GM23338 (cell line): ENCODE measurements around the gene PACSIN3. TPM values are rescaled to one million over a fixed set of nuclear protein-coding genes. Genes with fewer than 3 reads are reported as not detected.

ENCODE experiments used
- ATAC-seq: fragments of 200-7000 bp; cut with Tn5 transposase; 3 replicates; pipeline ENCODE4 v1.9.1; 2020
- DNase-seq: peaks from one replicate; pipeline ENCODE4 v3.0.0-alpha.2; 2015; ENCODE audit warnings: low spot score
- H2AFZ ChIP-seq: fragments of 200-600 bp; sonication (generic); 2 replicates; pipeline ENCODE4 v1.8.0; 2016; ENCODE audit warnings: antibody characterized with exemption, mild to moderate bottlenecking, moderate library complexity
- H3F3A ChIP-seq: fragments of 200-600 bp; sonication (generic); replicated peaks from 2 replicates; pipeline ENCODE4 v1.8.0; 2017; ENCODE audit warnings: antibody characterized with exemption, mixed run types, low read depth
- H3K27ac ChIP-seq: fragments of 200-600 bp; sonication (generic); 2 replicates; pipeline ENCODE4 v1.6.1; 2016; ENCODE audit warnings: low read depth
- H3K27me3 ChIP-seq: fragments of 200-600 bp; sonication (generic); 2 replicates; pipeline ENCODE4 v1.8.0; 2016; ENCODE audit warnings: mild to moderate bottlenecking, mixed run types, moderate library complexity; ENCODE audit not compliant: insufficient read depth
- H3K36me3 ChIP-seq: fragments of 200-600 bp; sonication (generic); 2 replicates; pipeline ENCODE4 v1.8.0; 2016; ENCODE audit warnings: mild to moderate bottlenecking; ENCODE audit not compliant: insufficient read depth
- H3K4me1 ChIP-seq: fragments of 200-600 bp; sonication (generic); 2 replicates; pipeline ENCODE4 v1.8.0; 2016; ENCODE audit warnings: mild to moderate bottlenecking, moderate library complexity; ENCODE audit not compliant: insufficient read depth
- H3K4me2 ChIP-seq: fragments of 200-600 bp; sonication (generic); 2 replicates; pipeline ENCODE4 v1.7.1; 2017; ENCODE audit warnings: mixed run types
- H3K4me3 ChIP-seq: fragments of 200-600 bp; sonication (generic); 2 replicates; pipeline ENCODE4 v1.6.1; 2016; ENCODE audit warnings: mixed run types
- H3K79me2 ChIP-seq: fragments of 200-600 bp; sonication (generic); replicated peaks from 2 replicates; pipeline ENCODE4 v1.8.0; 2017; ENCODE audit warnings: mild to moderate bottlenecking; ENCODE audit not compliant: insufficient read depth
- H3K9me2 ChIP-seq: fragments of 200-600 bp; sonication (generic); 2 replicates; pipeline ENCODE4 v1.8.0; 2017; ENCODE audit not compliant: insufficient read depth
- H4K20me1 ChIP-seq: fragments of 200-600 bp; sonication (generic); replicated peaks from 2 replicates; pipeline ENCODE4 v1.8.0; 2017; ENCODE audit warnings: mild to moderate bottlenecking; ENCODE audit not compliant: insufficient read depth
- H3K27ac Mint-ChIP-seq: 2 replicates; pipeline ENCODE4 v1.8.0; 2020; ENCODE audit warnings: inconsistent platforms, mild to moderate bottlenecking, moderate library complexity, mixed read lengths
- H3K27me3 Mint-ChIP-seq: 3 replicates; pipeline ENCODE4 v1.8.0; 2022; ENCODE audit warnings: low read depth, mild to moderate bottlenecking, moderate library complexity, mixed read lengths, inconsistent platforms; ENCODE audit not compliant: insufficient read depth, poor library complexity
- H3K36me3 Mint-ChIP-seq: 3 replicates; pipeline ENCODE4 v1.8.0; 2021; ENCODE audit warnings: low read depth, mild to moderate bottlenecking, inconsistent platforms, moderate library complexity, mixed read lengths
- H3K4me1 Mint-ChIP-seq: 3 replicates; pipeline ENCODE4 v1.8.0; 2020; ENCODE audit warnings: mild to moderate bottlenecking, inconsistent platforms, mixed read lengths
- H3K4me3 Mint-ChIP-seq: 3 replicates; pipeline ENCODE4 v1.8.0; 2021; ENCODE audit warnings: moderate library complexity, mild to moderate bottlenecking, inconsistent platforms, mixed read lengths
- H3K9me3 Mint-ChIP-seq: 3 replicates; pipeline ENCODE4 v1.8.0; 2020; ENCODE audit warnings: moderate library complexity, mild to moderate bottlenecking, inconsistent platforms, mixed read lengths
- CREB1 ChIP-seq: fragments of 250-450 bp; sonication (Bioruptor Pico); IDR thresholded peaks from 2 replicates; pipeline ENCODE4 v1.5.0; 2020; ENCODE audit warnings: low read depth, mild to moderate bottlenecking, moderate library complexity
- CTCF ChIP-seq, 2 experiments: fragments of 200-600 bp in 1 of 2; sonication (generic) in 1 of 2; conservative IDR thresholded peaks; 2 replicates each; pipeline versions ENCODE4 v1.5.1 to v1.6.1; 2016 to 2017; ENCODE audit warnings: antibody characterized with exemption in 2 of 2, low read depth in 2 of 2, mild to moderate bottlenecking in 2 of 2, moderate library complexity in 1 of 2
- ETS1 ChIP-seq: IDR thresholded peaks from 2 replicates; pipeline ENCODE4 v1.6.1; 2016; ENCODE audit warnings: antibody characterized with exemption
- EZH2phosphoT487 ChIP-seq: fragments of 200-600 bp; sonication (generic); IDR thresholded peaks from one replicate; pipeline ENCODE4 v1.8.1; 2018; ENCODE audit warnings: antibody characterized with exemption; ENCODE audit not compliant: unreplicated experiment
- NANOG ChIP-seq: IDR thresholded peaks from 2 replicates; pipeline ENCODE4 v1.6.1; 2016; ENCODE audit warnings: antibody characterized with exemption, borderline replicate concordance
- POLR2AphosphoS5 ChIP-seq: IDR thresholded peaks from 2 replicates; pipeline ENCODE4 v1.6.1; 2016; ENCODE audit warnings: antibody characterized with exemption, low read depth
- STAT1 ChIP-seq: IDR thresholded peaks from one replicate; pipeline ENCODE4 v1.6.1; 2016; ENCODE audit warnings: antibody characterized with exemption; ENCODE audit not compliant: unreplicated experiment
- ZNF331 ChIP-seq: fragments of 250-450 bp; sonication (Bioruptor Pico); IDR thresholded peaks from 2 replicates; pipeline ENCODE4 v1.5.0; 2020; ENCODE audit warnings: low read depth, mild to moderate bottlenecking, moderate library complexity
- polyA plus RNA-seq: library from polyadenylated mRNA; unstranded; fragments of >200 nt; fragmentation: Nextera tagmentation; extraction: Ambion mirVana; gene quantifications from 2 replicates; pipeline ENCODE4 v1.2.1, GENCODE V29; 2016
- total RNA-seq: library from RNA; depleted of rRNA; stranded (reverse); fragments of >200 nt; shearing (Covaris generic); gene quantifications from 2 replicates; pipeline ENCODE4 v1.2.3, GENCODE V29; 2014

Gene PACSIN3
- total and polyA plus RNA-seq, 2 experiments from 2014 or later: 39.6 to 72.1 TPM

- H3K27me3 Mint-ChIP-seq: peaks cover 3% of the 10 kb centered on the region
- DNase-seq: no peak
- H3K4me1 ChIP-seq: peaks cover 17% of the 10 kb centered on the region
- peaks cover 21% of the 10 kb centered on the region for H3K4me1 Mint-ChIP-seq
- H3F3A ChIP-seq: peaks cover 15% of the 10 kb centered on the region; the same call in 1 of the 2 replicates
- peak overlapping the region; percentile 98 for H3K27ac Mint-ChIP-seq
- H3K79me2 ChIP-seq: peaks cover 39% of the 10 kb centered on the region
- peaks cover 24% of the 10 kb centered on the region for H3K36me3 Mint-ChIP-seq
- H3K27me3 ChIP-seq: no peaks in the 10 kb centered on the region
- no peak; the same call in 2 of the 3 replicates for ATAC-seq
- peak overlapping the region; percentile 77 for H3K4me3 ChIP-seq
- H3K27ac ChIP-seq: peak overlapping the region; percentile 99
- peaks cover 4% of the 10 kb centered on the region for H3K36me3 ChIP-seq
- no peaks in the 10 kb centered on the region; the same call in none of the 2 replicates for H4K20me1 ChIP-seq
- TF ChIP-seq NANOG (peak; percentile 3; the same call in 1 of the 2 replicates), ZNF331 (no peak), EZH2phosphoT487 (no peak)
- H3K4me2 ChIP-seq: peak overlapping the region; percentile 92
- H3K4me3 Mint-ChIP-seq: peak overlapping the region; percentile 91
- H3K9me3 Mint-ChIP-seq: no peaks in the 10 kb centered on the region
- H2AFZ ChIP-seq: peak overlapping the region; percentile 38; the same call in 1 of the 2 replicates
- H3K9me2 ChIP-seq: no peaks in the 10 kb centered on the region
These were observed 29.2 kb upstream of the PACSIN3 start for GRCh38 chr11:47215366-47215910.

GRCh38 chr11:47213950-47214565, 27.8 kb upstream of the PACSIN3 start:
- Histone ChIP-seq H3K4me1 (peaks cover 17% of the 10 kb centered on the region), H3K9me2 (no peaks in the 10 kb centered on the region), H3K4me3 (peak overlapping the region; percentile 77), H2AFZ (peak overlapping the region; percentile 82; the same call in 1 of the 2 replicates), H3K27ac (peak overlapping the region; percentile 94), H4K20me1 (no peaks in the 10 kb centered on the region; the same call in 1 of the 2 replicates), H3K27me3 (no peaks in the 10 kb centered on the region), H3K79me2 (peaks cover 34% of the 10 kb centered on the region), H3K4me2 (peak overlapping the region; percentile 75), H3F3A (peaks cover 15% of the 10 kb centered on the region; the same call in 1 of the 2 replicates), H3K36me3 (no peaks in the 10 kb centered on the region; the same call in 1 of the 2 replicates)
- H3K9me3 Mint-ChIP-seq: no peaks in the 10 kb centered on the region
- DNase-seq (peak; percentile 96), ATAC-seq (peak; percentile 91)
- H3K27ac Mint-ChIP-seq: peak overlapping the region; percentile 99
- H3K4me1 Mint-ChIP-seq: peaks cover 21% of the 10 kb centered on the region
- TF ChIP-seq STAT1 (no peak), CTCF (conservative IDR thresholded peaks at IDR 0.05; ENCODE audit: low read depth in 2 of 2) (no peak), ETS1 (no peak), POLR2AphosphoS5 (peak; percentile 78), CREB1 (peak; percentile 70)
- H3K27me3 Mint-ChIP-seq: peaks cover 3% of the 10 kb centered on the region
- peaks cover 14% of the 10 kb centered on the region for H3K36me3 Mint-ChIP-seq
- H3K4me3 Mint-ChIP-seq: peak overlapping the region; percentile 91
